Measurements from ENCODE around the gene TMEM175.

Gene TMEM175

GRCh38 chr4:1002631-1003251, 70.5 kb downstream of the TMEM175 start:
- H3K79me2 ChIP-seq, result no peaks in the 10 kb centered on the region
- peaks cover 2% of the 10 kb centered on the region for H3K4me1 ChIP-seq
- no peak overlapping the region for H2AFZ ChIP-seq
- no peaks in the 10 kb centered on the region for H3K9me3 ChIP-seq (ENCODE audit: control insufficient read depth, low read length)
- H3K4me3 ChIP-seq (ENCODE audit: low read depth, low read length), result peak overlapping the region; percentile 1
- H3K27me3 ChIP-seq (ENCODE audit: control insufficient read depth, insufficient read depth, low read length), result peaks cover 19% of the 10 kb centered on the region
- no peak for TF ChIP-seq CTCF (IDR thresholded peaks at IDR 0.05)
- peak overlapping the region; percentile 3 for H3K4me2 ChIP-seq (ENCODE audit: low read length)
- H3K36me3 ChIP-seq (ENCODE audit: control insufficient read depth, insufficient read depth, low read length), result no peaks in the 10 kb centered on the region
- no peak overlapping the region for H3K9ac ChIP-seq
- no peak overlapping the region for H3K27ac ChIP-seq

GRCh38 chr4:1003271-1004070, 71.2 kb downstream of the TMEM175 start:
- no peaks in the 10 kb centered on the region for H3K9me3 ChIP-seq (ENCODE audit: control insufficient read depth, low read length)
- H3K27ac ChIP-seq, result no peak overlapping the region
- H3K9ac ChIP-seq, result no peak overlapping the region
- H3K4me1 ChIP-seq, result peaks cover 2% of the 10 kb centered on the region
- H3K79me2 ChIP-seq, result no peaks in the 10 kb centered on the region
- H3K36me3 ChIP-seq (ENCODE audit: control insufficient read depth, insufficient read depth, low read length), result no peaks in the 10 kb centered on the region
- no peak overlapping the region for H3K4me3 ChIP-seq (ENCODE audit: low read depth, low read length)
- H2AFZ ChIP-seq, result no peak overlapping the region
- peaks cover 14% of the 10 kb centered on the region for H3K27me3 ChIP-seq (ENCODE audit: control insufficient read depth, insufficient read depth, low read length)
- no peak for TF ChIP-seq CTCF (IDR thresholded peaks at IDR 0.05)
- no peak overlapping the region for H3K4me2 ChIP-seq (ENCODE audit: low read length)

GRCh38 chr4:1004071-1004418, 71.8 kb downstream of the TMEM175 start:
- H3K79me2 ChIP-seq, result no peaks in the 10 kb centered on the region
- no peaks in the 10 kb centered on the region for H3K9me3 ChIP-seq (ENCODE audit: control insufficient read depth, low read length)
- no peak overlapping the region for H3K4me2 ChIP-seq (ENCODE audit: low read length)
- H3K27me3 ChIP-seq (ENCODE audit: control insufficient read depth, insufficient read depth, low read length), result peaks cover 14% of the 10 kb centered on the region
- no peak overlapping the region for H3K9ac ChIP-seq
- H2AFZ ChIP-seq, result no peak overlapping the region
- no peaks in the 10 kb centered on the region for H3K36me3 ChIP-seq (ENCODE audit: control insufficient read depth, insufficient read depth, low read length)
- H3K4me3 ChIP-seq (ENCODE audit: low read depth, low read length), result no peak overlapping the region
- no peak overlapping the region for H3K27ac ChIP-seq
- TF ChIP-seq CTCF (IDR thresholded peaks at IDR 0.05), result no peak
- peaks cover 2% of the 10 kb centered on the region for H3K4me1 ChIP-seq

GRCh38 chr4:1004557-1005485, 72.6 kb downstream of the TMEM175 start:
- no peak overlapping the region for H2AFZ ChIP-seq
- peaks cover 14% of the 10 kb centered on the region for H3K27me3 ChIP-seq (ENCODE audit: control insufficient read depth, insufficient read depth, low read length)
- no peaks in the 10 kb centered on the region for H3K9me3 ChIP-seq (ENCODE audit: control insufficient read depth, low read length)
- H3K36me3 ChIP-seq (ENCODE audit: control insufficient read depth, insufficient read depth, low read length), result no peaks in the 10 kb centered on the region
- no peak for TF ChIP-seq CTCF (IDR thresholded peaks at IDR 0.05)
- H3K4me2 ChIP-seq (ENCODE audit: low read length), result no peak overlapping the region
- no peak overlapping the region for H3K4me3 ChIP-seq (ENCODE audit: low read depth, low read length)
- peaks cover 2% of the 10 kb centered on the region for H3K4me1 ChIP-seq
- H3K9ac ChIP-seq, result no peak overlapping the region
- no peak overlapping the region for H3K27ac ChIP-seq
- no peaks in the 10 kb centered on the region for H3K79me2 ChIP-seq

All from parathyroid adenoma (tissue), 2 donors.